ENCODE results near the gene RRP36. TPM values are rescaled to one million over a fixed set of nuclear protein-coding genes. Genes with fewer than 3 reads are reported as not detected.
A peak's percentile ranks its signal among the peaks of the same experiment; 100 is the strongest.

The RRP36 gene
- total RNA-seq, 1 donor from 2014 or later = 109 TPM

- Mint-ChIP-seq H3K36me3 (ENCODE audit: unreplicated experiment) (peaks cover 9% of the 10 kb centered on the region), H3K4me3 (ENCODE audit: unreplicated experiment) (no peak overlapping the region), H3K27ac (ENCODE audit: unreplicated experiment) (peak overlapping the region; percentile 34), H3K4me1 (ENCODE audit: low read depth, unreplicated experiment) (peaks cover 15% of the 10 kb centered on the region), H3K27me3 (ENCODE audit: unreplicated experiment) (peaks cover 10% of the 10 kb centered on the region), H3K9me3 (ENCODE audit: unreplicated experiment) (peaks cover 15% of the 10 kb centered on the region)
- no peak for DNase-seq
- TF ChIP-seq CTCF (IDR thresholded peaks at IDR 0.05; ENCODE audit: partially characterized antibody, unreplicated experiment) = no peak
Measured at GRCh38 chr6:43050981-43051380, 29.6 kb downstream of the RRP36 start.

- Mint-ChIP-seq H3K27me3 (ENCODE audit: unreplicated experiment) (peaks cover 8% of the 10 kb centered on the region), H3K36me3 (ENCODE audit: unreplicated experiment) (peaks cover 9% of the 10 kb centered on the region), H3K9me3 (ENCODE audit: unreplicated experiment) (peaks cover 13% of the 10 kb centered on the region), H3K4me1 (ENCODE audit: low read depth, unreplicated experiment) (peaks cover 15% of the 10 kb centered on the region), H3K4me3 (ENCODE audit: unreplicated experiment) (peak overlapping the region; percentile 100), H3K27ac (ENCODE audit: unreplicated experiment) (peak overlapping the region; percentile 97)
- DNase-seq = no peak
- TF ChIP-seq CTCF (IDR thresholded peaks at IDR 0.05; ENCODE audit: partially characterized antibody, unreplicated experiment) = no peak
Measured at GRCh38 chr6:43052225-43052841, 30.9 kb downstream of the RRP36 start.

GRCh38 chr6:43052842-43053544, 31.6 kb downstream of the RRP36 start:
- TF ChIP-seq CTCF (IDR thresholded peaks at IDR 0.05; ENCODE audit: partially characterized antibody, unreplicated experiment) = no peak
- H3K9me3 Mint-ChIP-seq (ENCODE audit: unreplicated experiment) = peaks cover 13% of the 10 kb centered on the region
- H3K36me3 Mint-ChIP-seq (ENCODE audit: unreplicated experiment) = peaks cover 9% of the 10 kb centered on the region
- H3K27me3 Mint-ChIP-seq (ENCODE audit: unreplicated experiment) = peaks cover 8% of the 10 kb centered on the region
- H3K27ac Mint-ChIP-seq (ENCODE audit: unreplicated experiment) = peak overlapping the region; percentile 97
- H3K4me3 Mint-ChIP-seq (ENCODE audit: unreplicated experiment) = peak overlapping the region; percentile 100
- no peak for DNase-seq
- peaks cover 15% of the 10 kb centered on the region for H3K4me1 Mint-ChIP-seq (ENCODE audit: low read depth, unreplicated experiment)

GRCh38 chr6:43053545-43054205, 32.3 kb downstream of the RRP36 start, which contains the start of gene CUL7:
Gene CUL7 (minus strand): TSS chr6:43053851. CDS start chr6:43052788, 1,063 bp downstream.
- peaks cover 8% of the 10 kb centered on the region for H3K27me3 Mint-ChIP-seq (ENCODE audit: unreplicated experiment)
- no peak for TF ChIP-seq CTCF (IDR thresholded peaks at IDR 0.05; ENCODE audit: partially characterized antibody, unreplicated experiment)
- peak within 1 kb of the TSS; percentile 100 for H3K4me3 Mint-ChIP-seq (ENCODE audit: unreplicated experiment)
- peak within 1 kb of the TSS; percentile 97 for H3K27ac Mint-ChIP-seq (ENCODE audit: unreplicated experiment)
- H3K9me3 Mint-ChIP-seq (ENCODE audit: unreplicated experiment) = peaks cover 13% of the 10 kb centered on the region
- peaks cover 19% of the 10 kb centered on the region for H3K4me1 Mint-ChIP-seq (ENCODE audit: low read depth, unreplicated experiment)
- DNase-seq = peak; percentile 86
- peaks cover 9% of the 10 kb centered on the region for H3K36me3 Mint-ChIP-seq (ENCODE audit: unreplicated experiment)

Measured in glutamatergic neuron (in vitro differentiated cells).